OCI-LY1 (cell line): ENCODE data around the gene HEXIM1.

Experiments
- H2AFZ ChIP-seq: fragments of 200-600 bp; sonication (generic), shearing (Covaris generic); 2 replicates; pipeline ENCODE4 v1.6.0; 2014; ENCODE audit warnings: antibody characterized with exemption, mild to moderate bottlenecking, low read length
- H3F3A ChIP-seq: fragments of 200-600 bp; sonication (generic), shearing (Covaris generic); 2 replicates; pipeline ENCODE4 v1.6.0; 2014; ENCODE audit warnings: mild to moderate bottlenecking, antibody characterized with exemption, low read length, moderate library complexity; ENCODE audit not compliant: insufficient read depth
- H3K27ac ChIP-seq: fragments of 200-600 bp; sonication (generic); 2 replicates; pipeline ENCODE4 v1.5.1; 2014; ENCODE audit warnings: low read length, mixed run types, mild to moderate bottlenecking, low read depth; ENCODE audit not compliant: poor library complexity, severe bottlenecking
- H3K27me3 ChIP-seq: fragments of 200-600 bp; sonication (generic); 2 replicates; pipeline ENCODE4 v1.6.0; 2014; ENCODE audit warnings: antibody characterized with exemption, mild to moderate bottlenecking, low read length, moderate library complexity; ENCODE audit not compliant: insufficient read depth
- H3K36me3 ChIP-seq: fragments of 200-600 bp; sonication (generic); 2 replicates; pipeline ENCODE4 v1.6.1; 2014; ENCODE audit warnings: mild to moderate bottlenecking, antibody characterized with exemption, low read length, moderate library complexity, mixed read lengths; ENCODE audit not compliant: insufficient read depth
- H3K4me1 ChIP-seq: fragments of 200-600 bp; sonication (generic); 2 replicates; pipeline ENCODE4 v1.5.1; 2014; ENCODE audit warnings: mild to moderate bottlenecking, low read length, moderate library complexity; ENCODE audit not compliant: insufficient read depth, severe bottlenecking
- H3K4me2 ChIP-seq: fragments of 200-600 bp; sonication (generic), shearing (Covaris generic); 2 replicates; pipeline ENCODE4 v1.6.1; 2014; ENCODE audit warnings: low read length
- H3K4me3 ChIP-seq: fragments of 200-600 bp; sonication (generic); 2 replicates; pipeline ENCODE4 v1.5.1; 2014; ENCODE audit warnings: low read length, low read depth, mild to moderate bottlenecking, mixed read lengths; ENCODE audit not compliant: poor library complexity, severe bottlenecking
- H3K79me2 ChIP-seq: fragments of 200-600 bp; shearing (Covaris generic); 2 replicates; pipeline ENCODE4 v1.6.1; 2016; ENCODE audit warnings: mixed run types, low read length, mixed read lengths; ENCODE audit not compliant: insufficient read depth
- H3K9ac ChIP-seq: fragments of 200-600 bp; sonication (generic), shearing (Covaris generic); 2 replicates; pipeline ENCODE4 v1.6.1; 2014; ENCODE audit warnings: mild to moderate bottlenecking, low read length, mixed read lengths
- H3K9me2 ChIP-seq: fragments of 200-600 bp; sonication (generic), shearing (Covaris generic); 2 replicates; pipeline ENCODE4 v1.6.1; 2014; ENCODE audit warnings: low read depth, mild to moderate bottlenecking, low read length, mixed read lengths
- H3K9me3 ChIP-seq: fragments of 200-600 bp; shearing (Covaris generic); 2 replicates; pipeline ENCODE4 v1.6.1; 2014; ENCODE audit warnings: low read length, mixed read lengths
- H4K20me1 ChIP-seq: fragments of 200-600 bp; sonication (generic), shearing (Covaris generic); 2 replicates; pipeline ENCODE4 v1.6.0; 2016; ENCODE audit warnings: mild to moderate bottlenecking, low read length; ENCODE audit not compliant: insufficient read depth
- CTCF ChIP-seq: fragments of 200-600 bp; sonication (generic), shearing (Covaris generic); IDR thresholded peaks from 2 replicates; pipeline ENCODE4 v1.5.1; 2017; ENCODE audit warnings: mild to moderate bottlenecking, antibody characterized with exemption, low read length, moderate library complexity, mixed read lengths
- EZH2 ChIP-seq: fragments of 200-600 bp; sonication (generic), shearing (Covaris generic); IDR thresholded peaks from 2 replicates; pipeline ENCODE4 v1.8.0; 2017; ENCODE audit warnings: borderline replicate concordance, mixed run types, mild to moderate bottlenecking, antibody characterized with exemption, low read length, moderate library complexity, mixed read lengths

HEXIM1 gene

GRCh38 chr17:45135978-45136791, 12.1 kb upstream of the HEXIM1 start:
- no peak overlapping the region for H2AFZ ChIP-seq
- H3K9ac ChIP-seq, result peak overlapping the region; percentile 60

GRCh38 chr17:45136846-45137560, 11.3 kb upstream of the HEXIM1 start:
- H2AFZ ChIP-seq, result no peak overlapping the region
- H3K9ac ChIP-seq, result no peak overlapping the region
- TF ChIP-seq EZH2, result no peak
- TF ChIP-seq CTCF, result no peak
- H3F3A ChIP-seq, result no peaks in the 10 kb centered on the region
- no peaks in the 10 kb centered on the region for H4K20me1 ChIP-seq
- H3K79me2 ChIP-seq, result no peaks in the 10 kb centered on the region
- H3K9me3 ChIP-seq, result no peaks in the 10 kb centered on the region
- no peaks in the 10 kb centered on the region for H3K27me3 ChIP-seq
- no peaks in the 10 kb centered on the region for H3K36me3 ChIP-seq
- H3K4me3 ChIP-seq, result no peak overlapping the region
- no peak overlapping the region for H3K4me2 ChIP-seq
- no peaks in the 10 kb centered on the region for H3K9me2 ChIP-seq
- peaks cover 16% of the 10 kb centered on the region for H3K4me1 ChIP-seq
- H3K27ac ChIP-seq, result no peak overlapping the region

More at GRCh38 chr17:45135978-45136791, 12.1 kb upstream of the HEXIM1 start:
- TF ChIP-seq EZH2 (no peak), CTCF (no peak)
- Histone ChIP-seq H3F3A (no peaks in the 10 kb centered on the region), H3K4me2 (peak overlapping the region; percentile 83), H3K79me2 (no peaks in the 10 kb centered on the region), H4K20me1 (no peaks in the 10 kb centered on the region), H3K4me3 (peak overlapping the region; percentile 60), H3K36me3 (no peaks in the 10 kb centered on the region), H3K4me1 (peaks cover 17% of the 10 kb centered on the region), H3K9me2 (no peaks in the 10 kb centered on the region), H3K9me3 (no peaks in the 10 kb centered on the region), H3K27ac (no peak overlapping the region), H3K27me3 (no peaks in the 10 kb centered on the region)

- Histone ChIP-seq H3K9me2 (no peaks in the 10 kb centered on the region), H3K9ac (no peak overlapping the region), H3K4me2 (no peak overlapping the region), H3K4me3 (no peak overlapping the region), H3K27ac (no peak overlapping the region), H3F3A (no peaks in the 10 kb centered on the region), H3K79me2 (no peaks in the 10 kb centered on the region), H2AFZ (no peak overlapping the region), H4K20me1 (no peaks in the 10 kb centered on the region), H3K27me3 (no peaks in the 10 kb centered on the region), H3K9me3 (no peaks in the 10 kb centered on the region), H3K36me3 (no peaks in the 10 kb centered on the region), H3K4me1 (peaks cover 13% of the 10 kb centered on the region)
- TF ChIP-seq CTCF (no peak), EZH2 (no peak)
These were observed 10.5 kb upstream of the HEXIM1 start for GRCh38 chr17:45137561-45138305.
